Measurements from ENCODE around the gene GP2.

The GP2 gene

DNA sequence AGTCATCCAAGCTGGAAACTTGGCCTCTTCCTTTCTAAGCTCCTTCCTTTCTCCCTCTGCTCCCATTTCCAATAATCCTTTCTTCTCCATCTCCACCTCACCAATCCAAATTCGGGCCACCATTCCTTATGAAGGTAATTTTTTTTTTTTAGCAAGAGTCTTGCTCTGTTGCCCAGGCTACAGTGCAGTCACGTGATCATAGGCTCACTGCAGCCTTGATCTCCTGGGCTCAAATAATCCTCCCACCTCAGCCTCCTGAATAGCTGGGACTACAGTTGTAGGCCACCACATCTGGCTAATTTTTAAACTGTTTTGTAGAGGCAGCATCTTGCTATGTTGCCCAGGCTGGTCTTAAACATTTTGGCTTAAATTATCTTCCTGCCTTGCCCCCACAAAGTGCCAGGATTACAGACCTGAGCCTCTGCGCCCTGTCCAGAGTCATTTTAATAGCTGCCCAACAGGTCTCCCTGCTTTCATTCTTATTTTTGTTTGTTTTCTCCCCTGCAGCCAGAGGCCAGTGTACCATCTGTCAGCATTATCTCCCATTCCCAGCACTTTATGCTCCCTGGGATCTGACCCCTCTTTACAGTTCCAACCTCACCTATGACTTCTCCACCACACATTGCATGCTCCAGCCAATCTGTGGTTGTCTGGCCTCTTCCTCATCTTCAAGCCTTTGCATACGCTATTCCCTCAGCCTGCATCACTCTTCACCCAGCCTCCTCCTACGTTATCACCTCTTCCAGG is 2.3 kb upstream of the GP2 start:
- TF ChIP-seq EP300 (IDR thresholded peaks at IDR 0.05; ENCODE audit: borderline replicate concordance) (no peak), NFIC (IDR thresholded peaks at IDR 0.05) (no peak), ZBTB7A (IDR thresholded peaks at IDR 0.05; ENCODE audit: low read depth) (no peak)

DNA sequence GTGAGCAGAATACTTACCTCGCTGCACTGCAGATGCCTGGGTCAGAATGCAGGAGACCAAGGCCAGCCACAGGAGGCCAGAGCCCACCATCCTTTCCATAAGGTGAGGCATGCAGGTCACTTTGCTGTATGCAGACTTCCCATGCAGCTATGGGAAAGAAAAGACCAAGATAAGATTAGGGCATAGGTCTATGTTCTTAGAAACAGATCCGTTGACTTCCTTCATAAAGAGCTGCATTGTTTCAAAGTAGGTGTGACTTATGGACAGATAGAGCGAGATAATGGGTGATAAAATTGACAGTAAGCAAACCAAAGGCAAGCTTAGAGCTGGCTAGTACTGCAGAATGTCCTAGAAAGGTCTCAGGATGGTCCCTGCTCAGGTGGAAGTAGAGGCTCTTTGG is 992 bp downstream of the GP2 start:
- TF ChIP-seq, protein P1, sequence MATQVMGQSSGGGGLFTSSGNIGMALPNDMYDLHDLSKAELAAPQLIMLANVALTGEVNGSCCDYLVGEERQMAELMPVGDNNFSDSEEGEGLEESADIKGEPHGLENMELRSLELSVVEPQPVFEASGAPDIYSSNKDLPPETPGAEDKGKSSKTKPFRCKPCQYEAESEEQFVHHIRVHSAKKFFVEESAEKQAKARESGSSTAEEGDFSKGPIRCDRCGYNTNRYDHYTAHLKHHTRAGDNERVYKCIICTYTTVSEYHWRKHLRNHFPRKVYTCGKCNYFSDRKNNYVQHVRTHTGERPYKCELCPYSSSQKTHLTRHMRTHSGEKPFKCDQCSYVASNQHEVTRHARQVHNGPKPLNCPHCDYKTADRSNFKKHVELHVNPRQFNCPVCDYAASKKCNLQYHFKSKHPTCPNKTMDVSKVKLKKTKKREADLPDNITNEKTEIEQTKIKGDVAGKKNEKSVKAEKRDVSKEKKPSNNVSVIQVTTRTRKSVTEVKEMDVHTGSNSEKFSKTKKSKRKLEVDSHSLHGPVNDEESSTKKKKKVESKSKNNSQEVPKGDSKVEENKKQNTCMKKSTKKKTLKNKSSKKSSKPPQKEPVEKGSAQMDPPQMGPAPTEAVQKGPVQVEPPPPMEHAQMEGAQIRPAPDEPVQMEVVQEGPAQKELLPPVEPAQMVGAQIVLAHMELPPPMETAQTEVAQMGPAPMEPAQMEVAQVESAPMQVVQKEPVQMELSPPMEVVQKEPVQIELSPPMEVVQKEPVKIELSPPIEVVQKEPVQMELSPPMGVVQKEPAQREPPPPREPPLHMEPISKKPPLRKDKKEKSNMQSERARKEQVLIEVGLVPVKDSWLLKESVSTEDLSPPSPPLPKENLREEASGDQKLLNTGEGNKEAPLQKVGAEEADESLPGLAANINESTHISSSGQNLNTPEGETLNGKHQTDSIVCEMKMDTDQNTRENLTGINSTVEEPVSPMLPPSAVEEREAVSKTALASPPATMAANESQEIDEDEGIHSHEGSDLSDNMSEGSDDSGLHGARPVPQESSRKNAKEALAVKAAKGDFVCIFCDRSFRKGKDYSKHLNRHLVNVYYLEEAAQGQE (IDR thresholded peaks at IDR 0.05; ENCODE audit: low read depth): no peak
- no peak for TF ChIP-seq ZBTB7A (IDR thresholded peaks at IDR 0.05; ENCODE audit: low read depth)
- TF ChIP-seq CREB1 (IDR thresholded peaks at IDR 0.05; ENCODE audit: low read depth): no peak
- no peak for TF ChIP-seq EGR1 (IDR thresholded peaks at IDR 0.05)
- TF ChIP-seq YY1 (IDR thresholded peaks at IDR 0.05; ENCODE audit: low read depth): no peak

DNA sequence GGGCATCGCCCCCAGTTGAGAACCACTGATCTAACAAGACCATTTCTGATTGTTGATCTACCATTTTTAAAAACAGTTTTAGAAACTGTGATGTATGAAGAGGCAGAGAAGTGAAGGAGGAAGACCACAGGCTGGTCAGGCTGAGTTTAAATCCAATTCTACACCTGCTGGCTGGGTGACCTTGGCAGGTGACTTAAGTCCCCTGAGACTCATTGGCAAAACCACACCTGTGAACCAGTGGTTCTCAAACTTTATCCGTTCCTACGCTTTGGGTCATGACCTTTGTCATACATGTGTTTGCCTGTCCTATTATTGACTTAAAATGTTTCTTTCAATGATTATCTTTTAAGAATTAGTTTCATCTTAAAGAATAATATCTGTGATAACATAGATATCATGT is 2.3 kb downstream of the GP2 start:
- TF ChIP-seq, protein P1 (IDR thresholded peaks at IDR 0.05; ENCODE audit: low read depth): no peak
- no peak for TF ChIP-seq TAF1 (IDR thresholded peaks at IDR 0.05; ENCODE audit: low read depth)
- TF ChIP-seq ZBTB7A (IDR thresholded peaks at IDR 0.05; ENCODE audit: low read depth): no peak
- no peak for TF ChIP-seq CEBPB (IDR thresholded peaks at IDR 0.05)
- TF ChIP-seq, protein P2, sequence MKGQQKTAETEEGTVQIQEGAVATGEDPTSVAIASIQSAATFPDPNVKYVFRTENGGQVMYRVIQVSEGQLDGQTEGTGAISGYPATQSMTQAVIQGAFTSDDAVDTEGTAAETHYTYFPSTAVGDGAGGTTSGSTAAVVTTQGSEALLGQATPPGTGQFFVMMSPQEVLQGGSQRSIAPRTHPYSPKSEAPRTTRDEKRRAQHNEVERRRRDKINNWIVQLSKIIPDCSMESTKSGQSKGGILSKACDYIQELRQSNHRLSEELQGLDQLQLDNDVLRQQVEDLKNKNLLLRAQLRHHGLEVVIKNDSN (IDR thresholded peaks at IDR 0.05): no peak
- no peak for TF ChIP-seq EGR1 (IDR thresholded peaks at IDR 0.05)
- TF ChIP-seq FOXM1 (IDR thresholded peaks at IDR 0.05; ENCODE audit: borderline replicate concordance, low read depth): no peak
- no peak for TF ChIP-seq TEAD4 (IDR thresholded peaks at IDR 0.05)
- no peak for TF ChIP-seq EP300 (IDR thresholded peaks at IDR 0.05; ENCODE audit: borderline replicate concordance)
- no peak for TF ChIP-seq CREB1 (IDR thresholded peaks at IDR 0.05; ENCODE audit: low read depth)
- no peak for TF ChIP-seq NFIC (IDR thresholded peaks at IDR 0.05)
- no peak for TF ChIP-seq RAD21 (IDR thresholded peaks at IDR 0.05; ENCODE audit: low read depth)

DNA sequence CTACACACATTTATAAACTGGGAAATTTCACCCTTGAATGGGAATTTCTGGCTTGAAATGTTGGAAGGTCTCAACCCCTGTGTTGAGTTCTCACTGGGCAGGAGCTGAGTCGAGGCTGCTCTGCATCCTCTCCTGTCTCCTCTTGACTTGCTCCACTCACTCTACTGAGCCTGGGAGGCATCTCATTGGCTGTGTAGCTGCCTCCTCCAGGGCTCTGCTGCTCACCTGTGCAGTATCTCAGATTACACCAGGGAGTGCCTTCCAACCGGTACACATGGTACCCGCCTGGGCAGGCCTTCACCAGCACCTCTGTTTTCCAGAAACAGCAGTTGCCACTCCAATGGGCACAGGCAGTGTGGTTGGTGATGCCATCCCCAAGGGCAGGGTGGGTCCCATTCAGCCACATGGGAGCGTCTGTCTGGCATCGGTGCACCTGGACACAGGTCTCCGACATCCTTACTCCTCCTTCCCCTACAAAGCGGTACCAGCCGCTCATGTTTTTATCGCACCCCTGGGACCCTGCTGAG is 3.7 kb downstream of the GP2 start:
- TF ChIP-seq CEBPB (IDR thresholded peaks at IDR 0.05) (no peak), TCF12 (IDR thresholded peaks at IDR 0.05; ENCODE audit: low read depth) (no peak), RAD21 (IDR thresholded peaks at IDR 0.05; ENCODE audit: low read depth) (no peak)
- TF ChIP-seq, protein P2 (IDR thresholded peaks at IDR 0.05): no peak
- TF ChIP-seq, protein P3, sequence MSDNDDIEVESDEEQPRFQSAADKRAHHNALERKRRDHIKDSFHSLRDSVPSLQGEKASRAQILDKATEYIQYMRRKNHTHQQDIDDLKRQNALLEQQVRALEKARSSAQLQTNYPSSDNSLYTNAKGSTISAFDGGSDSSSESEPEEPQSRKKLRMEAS (IDR thresholded peaks at IDR 0.05): no peak

DNA sequence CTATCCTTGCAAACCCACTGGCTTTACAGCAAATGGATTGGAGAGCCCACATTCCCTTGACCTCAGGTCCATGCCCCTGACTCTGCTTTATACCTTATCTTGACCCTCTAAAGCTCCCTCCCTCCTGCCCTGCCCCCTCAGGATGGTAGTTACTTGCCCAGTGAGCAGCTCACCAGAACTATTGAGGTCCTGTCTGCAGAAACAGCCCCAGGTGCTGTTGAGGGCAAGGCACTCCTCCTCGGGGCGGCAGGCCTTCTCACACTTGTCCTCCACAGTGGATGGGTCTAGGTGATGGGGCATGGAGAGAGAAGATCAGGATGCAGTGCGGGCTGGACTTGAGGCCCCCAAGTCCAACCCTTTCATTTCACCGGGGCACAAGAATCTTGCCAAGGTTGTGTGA is 4.6 kb downstream of the GP2 start:
- TF ChIP-seq EGR1 (IDR thresholded peaks at IDR 0.05) (no peak), TAF1 (IDR thresholded peaks at IDR 0.05; ENCODE audit: low read depth) (no peak)

DNA sequence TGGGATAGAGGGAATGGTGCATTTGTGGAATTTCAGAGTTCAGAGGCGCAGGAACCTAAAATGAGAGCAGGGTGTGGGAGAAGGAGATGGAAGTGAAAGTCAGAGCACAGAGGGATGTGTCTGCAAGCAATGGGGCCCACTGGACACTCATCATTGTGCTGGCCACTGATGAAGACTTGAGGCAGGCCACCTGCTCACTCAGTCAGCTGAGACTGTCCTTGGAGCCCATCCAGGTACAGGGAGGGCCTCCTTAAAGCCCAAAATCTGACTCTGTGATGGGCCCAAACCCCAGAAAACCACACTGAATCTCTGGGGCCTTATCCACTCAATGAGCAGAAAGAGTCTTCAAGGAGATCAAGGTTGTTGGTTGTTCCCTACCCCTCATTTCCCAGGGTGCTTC is 5.6 kb downstream of the GP2 start:
- TF ChIP-seq, protein P1 (IDR thresholded peaks at IDR 0.05; ENCODE audit: low read depth): no peak
- TF ChIP-seq, protein P3 (IDR thresholded peaks at IDR 0.05): no peak
- TF ChIP-seq TAF1 (IDR thresholded peaks at IDR 0.05; ENCODE audit: low read depth) (no peak), EP300 (IDR thresholded peaks at IDR 0.05; ENCODE audit: borderline replicate concordance) (no peak)

Measured in Ishikawa (cell line).